ENCODE data around the gene GSTA2. TPM values are rescaled to one million over a fixed set of nuclear protein-coding genes. Genes with fewer than 3 reads are reported as not detected.
"Not testable (repeated sequence)": the region's sequence is repeated elsewhere in the genome, so short reads cannot be mapped to it uniquely, and the experiment has no call there.

The GSTA2 gene
- total RNA-seq, 1 experiment from 2014 or later = 0.63 TPM

GRCh38 chr6:52707963-52708680 is 55.2 kb downstream of the GSTA2 start:
- Histone ChIP-seq H3K9me3 (no peaks in the 10 kb centered on the region), H3K4me3 (no peak overlapping the region), H3K27me3 (peaks cover under 1% of the 10 kb centered on the region), H3K36me3 (no peaks in the 10 kb centered on the region)
- no peak for DNase-seq

GRCh38 chr6:52706001-52706400 is 57.3 kb downstream of the GSTA2 start:
- no peak for DNase-seq
- H3K9me3 ChIP-seq = no peaks in the 10 kb centered on the region
- H3K36me3 ChIP-seq = no peaks in the 10 kb centered on the region
- no peak overlapping the region for H3K4me3 ChIP-seq
- H3K27me3 ChIP-seq = peaks cover 10% of the 10 kb centered on the region

- not testable (repeated sequence) for H3K36me3 ChIP-seq, H3K4me3 ChIP-seq, DNase-seq, H3K9me3 ChIP-seq
- H3K27me3 ChIP-seq = peaks cover 10% of the 10 kb centered on the region
These were observed 58.3 kb downstream of the GSTA2 start for GRCh38 chr6:52704781-52705502.

GRCh38 chr6:52704060-52704459 is 59.2 kb downstream of the GSTA2 start:
- no peak for DNase-seq
- H3K36me3 ChIP-seq = no peaks in the 10 kb centered on the region
- H3K4me3 ChIP-seq = no peak overlapping the region
- H3K9me3 ChIP-seq = no peaks in the 10 kb centered on the region
- peaks cover 10% of the 10 kb centered on the region for H3K27me3 ChIP-seq

Other genes with a start within 250 kb of the GSTA2 start
- 206 and 243 TPM in 2 replicates for gene TRAM2, start 186.4 kb downstream of the GSTA2 start, total RNA-seq (2014; rRNA removed; shearing (Covaris generic); ENCODE audit: low replicate concordance)
- 279 and 387 TPM in 2 replicates for gene TMEM14A, start 92.4 kb downstream of the GSTA2 start, total RNA-seq (2014; rRNA removed; shearing (Covaris generic); ENCODE audit: low replicate concordance)
- 2.2 TPM in 2 replicates for gene GSTA1, start 40.3 kb upstream of the GSTA2 start, total RNA-seq (2014; rRNA removed; shearing (Covaris generic); ENCODE audit: low replicate concordance)
- not detected in 2 replicates for gene GSTA5, start 77.3 kb upstream of the GSTA2 start, total RNA-seq (2014; rRNA removed; shearing (Covaris generic); ENCODE audit: low replicate concordance)
- not detected in 2 replicates for gene GSTA3, start 146.2 kb upstream of the GSTA2 start, total RNA-seq (2014; rRNA removed; shearing (Covaris generic); ENCODE audit: low replicate concordance)
- gene GSTA4, start 231.8 kb upstream of the GSTA2 start, total RNA-seq (2014; rRNA removed; shearing (Covaris generic); ENCODE audit: low replicate concordance) = 15.3 and 28.5 TPM in 2 replicates